CD14-positive monocyte (primary cell): ENCODE results near the gene TSPYL2. TPM values are rescaled to one million over a fixed set of nuclear protein-coding genes. Genes with fewer than 3 reads are reported as not detected.

Experiments
- DNase-seq, 3 donors: peaks; one replicate each; pipeline ENCODE4 v3.0.0-alpha.2; 2011 to 2022
- H2AFZ ChIP-seq: 2 replicates; pipeline ENCODE4 v1.6.0; 2012; ENCODE audit warnings: mild to moderate bottlenecking, low read depth, low read length, inconsistent platforms; ENCODE audit not compliant: insufficient read depth, poor library complexity, severe bottlenecking
- H3K27ac ChIP-seq, 2 donors: 1 replicate in 1 of 2; 2 replicates in 1 of 2; pipeline ENCODE4 v1.5.1; 2012 to 2013; ENCODE audit warnings: low read length in 2 of 2, control low read depth in 1 of 2, inconsistent platforms in 1 of 2, low read depth in 1 of 2, mild to moderate bottlenecking in 1 of 2
- H3K27me3 ChIP-seq, 2 donors: one replicate each; pipeline versions ENCODE4 v1.6.0 to v1.6.1; 2011 to 2013; ENCODE audit warnings: low read length in 2 of 2; ENCODE audit not compliant: control insufficient read depth in 2 of 2, insufficient read depth in 2 of 2
- H3K36me3 ChIP-seq, 2 donors: replicated peaks in 1 of 2; 1 replicate in 1 of 2; 2 replicates in 1 of 2; pipeline versions ENCODE4 v1.5.1 to v1.6.1; 2012 to 2013; ENCODE audit warnings: low read length in 2 of 2, control low read depth in 1 of 2, inconsistent platforms in 1 of 2, mild to moderate bottlenecking in 1 of 2; ENCODE audit not compliant: insufficient read depth in 2 of 2, control insufficient read depth in 1 of 2
- H3K4me1 ChIP-seq, 2 donors: 1 replicate in 1 of 2; 2 replicates in 1 of 2; pipeline versions ENCODE4 v1.5.1 to v1.6.1; 2012 to 2013; ENCODE audit warnings: low read length in 2 of 2, control low read depth in 1 of 2, inconsistent platforms in 1 of 2, mild to moderate bottlenecking in 1 of 2, moderate library complexity in 1 of 2; ENCODE audit not compliant: insufficient read depth in 2 of 2, control insufficient read depth in 1 of 2
- H3K4me2 ChIP-seq: replicated peaks from 2 replicates; pipeline ENCODE3; 2012; ENCODE audit warnings: low read length, moderate library complexity, mild to moderate bottlenecking; ENCODE audit not compliant: poor library complexity, severe bottlenecking; ENCODE audit errors: extremely low read depth
- H3K4me3 ChIP-seq, 3 experiments: fragments of 200-600 bp in 1 of 3; sonication (generic) in 1 of 3; replicated peaks in 1 of 3; 1 replicate in 2 of 3; 2 replicates in 1 of 3; pipeline ENCODE4 v1.5.1; 2011 to 2013; ENCODE audit warnings: low read length in 3 of 3, mild to moderate bottlenecking in 3 of 3, control low read depth in 2 of 3, low read depth in 2 of 3, inconsistent platforms in 1 of 3, moderate library complexity in 1 of 3
- H3K79me2 ChIP-seq: 2 replicates; pipeline ENCODE4 v1.6.0; 2012; ENCODE audit warnings: mild to moderate bottlenecking, control low read depth, inconsistent platforms, low read length, moderate library complexity; ENCODE audit not compliant: insufficient read depth
- H3K9ac ChIP-seq: 2 replicates; pipeline ENCODE4 v1.6.0; 2017; ENCODE audit warnings: low read length, mild to moderate bottlenecking; ENCODE audit not compliant: insufficient read depth, poor library complexity, severe bottlenecking
- H3K9me3 ChIP-seq, 2 donors: replicated peaks in 1 of 2; 1 replicate in 1 of 2; 2 replicates in 1 of 2; pipeline versions ENCODE4 v1.5.1 to v1.6.1; 2012 to 2013; ENCODE audit warnings: low read length in 2 of 2, control low read depth in 1 of 2; ENCODE audit not compliant: control insufficient read depth in 1 of 2, insufficient read depth in 1 of 2
- H4K20me1 ChIP-seq: 2 replicates; pipeline ENCODE4 v1.6.0; 2012; ENCODE audit warnings: mild to moderate bottlenecking, low read length, control low read depth, moderate library complexity; ENCODE audit not compliant: insufficient read depth
- H3K27ac Mint-ChIP-seq, 7 donors: one replicate each; pipeline ENCODE4 v1.8.0; 2020; ENCODE audit warnings: mild to moderate bottlenecking in 7 of 7, mixed read lengths in 7 of 7, moderate library complexity in 6 of 7, inconsistent platforms in 2 of 7
- H3K27me3 Mint-ChIP-seq, 3 donors: one replicate each; pipeline ENCODE4 v1.8.0; 2021 to 2022; ENCODE audit warnings: low read depth in 3 of 3, mild to moderate bottlenecking in 3 of 3, mixed read lengths in 3 of 3, moderate library complexity in 3 of 3, inconsistent platforms in 1 of 3
- H3K36me3 Mint-ChIP-seq, 2 donors: one replicate each; pipeline ENCODE4 v1.8.0; 2020; ENCODE audit warnings: mixed read lengths in 2 of 2, inconsistent platforms in 1 of 2, mild to moderate bottlenecking in 1 of 2
- H3K4me1 Mint-ChIP-seq: one replicate; pipeline ENCODE4 v1.8.0; 2020; ENCODE audit warnings: mild to moderate bottlenecking, mixed read lengths
- H3K4me3 Mint-ChIP-seq, 2 donors: one replicate each; pipeline ENCODE4 v1.8.0; 2020; ENCODE audit warnings: mild to moderate bottlenecking in 2 of 2, mixed read lengths in 2 of 2, moderate library complexity in 1 of 2
- H3K9me3 Mint-ChIP-seq, 7 donors: one replicate each; pipeline ENCODE4 v1.8.0; 2020 to 2022; ENCODE audit warnings: mixed read lengths in 7 of 7, mild to moderate bottlenecking in 6 of 7, moderate library complexity in 6 of 7, inconsistent platforms in 2 of 7
- CTCF ChIP-seq: fragments of 200-600 bp; IDR thresholded peaks from one replicate; pipeline ENCODE4 v1.8.0; 2022; ENCODE audit warnings: antibody characterized with exemption, mild to moderate bottlenecking
- WGBS: methylation state at CpG from one replicate; pipeline ENCODE4 v1.1.5; 2013; ENCODE audit warnings: missing lambda C conversion rate; ENCODE audit not compliant: insufficient coverage; 5-methylcytosine and 5-hydroxymethylcytosine counted together
- intact Hi-C, 2 donors: fragments of 100-400 bp; cut with micrococcal nuclease; formaldehyde crosslinking; loops; one replicate each; pipeline versions ENCODE4 v1.15.0 to v1.15.1; 2023
- polyA plus RNA-seq, 3 donors: library from polyadenylated mRNA; depleted of rRNA in 1 of 3; unstranded in 2 of 3; stranded (reverse) in 1 of 3; fragments of 300-500 nt in 2 of 3; fragments of >200 nt in 1 of 3; fragmentation: Illumina TruSeq in 2 of 3; gene quantifications; 1 replicate in 2 of 3; 2 replicates in 1 of 3; pipeline ENCODE4 v1.2.3, GENCODE V29; 2012 to 2021

Gene TSPYL2
- polyA plus RNA-seq, 3 donors: 0.33 to 29.4 (median 0.40) TPM

- H3K36me3 Mint-ChIP-seq: no peaks in the 10 kb centered on the region
- no peaks in the 10 kb centered on the region for H3K79me2 ChIP-seq
- no peaks in the 10 kb centered on the region for H3K36me3 ChIP-seq
- H3K4me2 ChIP-seq: no peak overlapping the region
- no peak overlapping the region for H3K9ac ChIP-seq
- TF ChIP-seq CTCF: no peak
- peaks cover 3 to 6% of the 10 kb centered on the region in 2 donors for H3K27me3 ChIP-seq
- no peak overlapping the region for H3K27ac ChIP-seq
- peaks cover 7% of the 10 kb centered on the region for H3K4me1 Mint-ChIP-seq
- no peak overlapping the region for H2AFZ ChIP-seq
- H4K20me1 ChIP-seq: no peaks in the 10 kb centered on the region
- H3K27ac Mint-ChIP-seq: peak overlapping the region in 2 of 7 donors; percentile 31 to 47
- peaks cover 4 to 6% of the 10 kb centered on the region in 2 donors for H3K4me1 ChIP-seq
- no peak for DNase-seq
- intact Hi-C loops: no loop called here
- 100% methylated on average over 3 of the region's 6 CpGs for WGBS
- H3K9me3 Mint-ChIP-seq: peaks cover 0 to 5% (median 0%) of the 10 kb centered on the region in 7 donors
- H3K9me3 ChIP-seq: no peaks in the 10 kb centered on the region
- no peak overlapping the region for H3K4me3 Mint-ChIP-seq
- no peak overlapping the region for H3K4me3 ChIP-seq
- peaks cover 3 to 22% (median 11%) of the 10 kb centered on the region in 3 donors for H3K27me3 Mint-ChIP-seq
Observed at GRCh38 chrX:53047228-53047627, 34.9 kb upstream of the TSPYL2 start.

GRCh38 chrX:53048169-53049126, 33.7 kb upstream of the TSPYL2 start, which contains the start of gene GPR173:
GPR173 (plus strand) TSS chrX:53048789; CDS start chrX:53076622, 27,833 bp downstream.
- no peak within 1 kb of the TSS for H3K27ac Mint-ChIP-seq
- Histone ChIP-seq H3K36me3 (no peaks in the 10 kb centered on the region), H3K27ac (no peak within 1 kb of the TSS), H3K79me2 (no peaks in the 10 kb centered on the region), H3K27me3 (peaks cover 3 to 6% of the 10 kb centered on the region in 2 donors), H3K9ac (no peak within 1 kb of the TSS), H4K20me1 (no peaks in the 10 kb centered on the region), H3K4me2 (peak within 1 kb of the TSS; percentile 43), H3K4me3 (peak within 1 kb of the TSS in 2 of 3 experiments; percentile 18 to 36), H3K4me1 (peaks cover 4 to 6% of the 10 kb centered on the region in 2 donors), H2AFZ (peak within 1 kb of the TSS; percentile 46), H3K9me3 (no peaks in the 10 kb centered on the region)
- H3K4me3 Mint-ChIP-seq: peak within 1 kb of the TSS; percentile 47 to 68
- intact Hi-C loops: no loop called here
- H3K36me3 Mint-ChIP-seq: no peaks in the 10 kb centered on the region
- TF ChIP-seq CTCF: no peak
- 0% methylated on average over 9 of the region's 38 CpGs for WGBS
- peaks cover 3 to 19% (median 11%) of the 10 kb centered on the region in 3 donors for H3K27me3 Mint-ChIP-seq
- peaks cover 7% of the 10 kb centered on the region for H3K4me1 Mint-ChIP-seq
- peaks cover 0 to 5% (median 0%) of the 10 kb centered on the region in 7 donors for H3K9me3 Mint-ChIP-seq
- no peak for DNase-seq
